ENCODE measurements around the gene MRPS31.
"Not testable (repeated sequence)": the region's sequence is repeated elsewhere in the genome, so short reads cannot be mapped to it uniquely, and the experiment has no call there.

MRPS31 gene

DNA sequence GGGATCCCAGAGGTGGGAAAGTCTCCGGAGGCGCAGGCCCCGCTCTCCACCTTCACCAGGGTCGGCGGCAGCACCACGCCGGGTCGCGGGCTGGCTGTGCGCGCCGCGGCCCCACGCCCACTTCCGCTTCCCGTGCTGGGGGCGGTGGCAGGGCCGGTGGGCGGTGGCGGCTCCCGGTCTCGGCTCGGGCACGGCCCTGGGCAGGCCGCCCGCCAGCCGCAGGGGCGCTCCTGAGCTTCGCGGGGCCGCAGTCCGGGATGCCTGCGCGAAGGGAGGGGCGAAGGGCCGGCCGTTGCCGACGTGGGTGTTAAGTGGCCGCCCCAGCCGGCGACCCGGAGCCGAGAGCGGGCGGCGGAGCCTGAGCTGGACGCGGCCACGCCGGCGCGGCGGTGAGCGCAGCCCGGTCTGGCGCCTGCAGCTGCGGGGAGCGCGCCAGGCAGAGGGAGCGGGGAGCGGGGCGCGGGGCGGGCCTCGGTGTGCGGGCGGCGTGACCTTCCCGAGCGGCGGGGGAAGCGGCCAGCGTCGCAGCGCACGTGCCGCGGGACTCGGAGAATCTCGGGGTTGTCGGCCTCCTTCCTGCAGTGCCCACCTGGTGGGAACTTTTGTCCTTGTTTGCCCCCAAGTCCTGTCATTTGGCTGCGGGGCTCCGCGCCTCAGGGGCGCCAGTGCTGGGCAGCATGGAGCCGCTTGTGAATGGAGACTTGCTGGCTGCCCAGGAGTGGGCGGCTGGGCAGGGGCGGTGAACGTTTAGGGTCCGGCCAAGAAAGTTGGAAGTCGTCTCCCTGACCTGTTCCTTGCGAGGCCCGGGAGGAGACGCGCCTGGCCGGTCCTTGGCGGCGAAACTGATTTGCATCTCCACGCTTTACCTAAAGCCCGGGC, 18.5 kb upstream of the MRPS31 start, which contains the start of gene SLC25A15:
SLC25A15 (plus strand) TSS at position 337 of the 879 bp plus-strand sequence. CDS start 3,616 bp downstream, outside the sequence.
- DNase-seq = no peak

DNA sequence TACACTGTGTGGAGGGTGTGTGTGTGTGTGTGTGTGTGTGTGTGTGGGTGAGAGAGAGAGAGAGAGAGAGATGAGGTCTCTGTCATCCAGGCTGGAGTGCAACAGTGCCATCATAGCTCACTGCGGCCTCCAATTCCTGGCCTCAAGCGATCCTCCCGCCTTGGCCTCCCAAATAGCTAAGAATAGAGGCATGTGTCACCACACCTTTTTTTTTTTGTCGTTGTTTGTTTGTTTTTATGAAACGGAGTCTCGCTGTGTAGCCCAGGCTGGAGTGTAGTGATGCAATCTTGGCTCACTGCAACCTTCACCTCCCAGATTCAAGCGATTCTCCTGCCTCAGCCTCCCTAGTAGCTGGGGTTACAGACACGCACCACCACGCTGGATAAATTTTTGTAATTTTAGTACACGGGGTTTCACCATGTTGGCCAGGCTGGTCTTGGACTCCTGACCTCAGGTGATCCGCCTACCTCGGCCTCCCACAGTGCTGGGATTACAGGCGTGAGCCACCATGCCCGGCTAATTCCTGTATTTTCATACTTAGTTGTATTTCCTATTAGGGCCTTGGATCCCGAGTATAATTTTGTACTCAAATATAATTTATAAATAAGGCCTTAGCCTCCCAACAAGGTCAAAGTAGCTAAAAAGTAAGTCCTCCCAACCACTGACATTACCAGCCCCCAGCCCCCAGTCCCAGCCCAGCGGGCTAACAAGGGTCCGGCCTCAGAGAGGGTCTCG, 17.7 kb upstream of the MRPS31 start:
- not testable (repeated sequence) for DNase-seq

DNA sequence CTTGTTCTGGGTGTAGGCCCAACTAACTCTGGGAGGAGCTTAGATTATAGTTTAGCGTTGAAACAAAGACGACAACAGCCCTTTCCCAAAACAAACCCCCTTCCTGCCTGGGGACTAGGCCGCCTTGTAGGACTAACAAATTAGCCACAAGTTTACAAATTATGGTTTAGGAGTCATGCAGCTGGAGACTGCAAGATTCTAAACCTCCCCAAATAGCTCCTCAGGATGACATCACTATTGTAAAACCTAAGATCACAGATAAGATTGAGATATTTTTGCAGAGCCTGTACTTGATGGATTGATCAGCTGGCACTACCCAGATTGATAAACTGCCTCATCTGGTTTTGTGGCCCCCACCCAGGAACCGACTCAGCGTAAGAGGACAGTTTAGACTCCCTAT, 16.1 kb upstream of the MRPS31 start:
- no peak for DNase-seq

DNA sequence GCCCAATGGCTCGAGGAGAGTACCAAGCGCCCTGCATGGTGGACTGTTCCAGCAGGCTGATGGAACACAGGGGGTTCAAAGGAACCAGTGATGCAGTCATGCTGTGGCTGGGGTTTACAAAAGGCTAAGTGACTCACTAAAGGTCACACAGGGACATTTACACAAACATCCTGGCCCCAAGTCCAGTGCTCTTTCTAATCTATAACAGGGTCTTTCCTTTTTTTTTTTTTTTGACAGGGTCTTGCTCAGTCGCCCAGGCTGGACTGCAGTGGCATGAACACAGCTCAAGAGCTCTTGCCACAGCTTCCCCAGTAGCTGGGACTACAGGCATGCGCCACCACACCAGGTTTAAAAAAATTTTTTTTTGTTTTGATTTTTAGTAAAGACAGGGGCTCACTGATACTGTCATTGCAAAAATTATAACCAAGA, 15.6 kb upstream of the MRPS31 start:
- no peak for DNase-seq

DNA sequence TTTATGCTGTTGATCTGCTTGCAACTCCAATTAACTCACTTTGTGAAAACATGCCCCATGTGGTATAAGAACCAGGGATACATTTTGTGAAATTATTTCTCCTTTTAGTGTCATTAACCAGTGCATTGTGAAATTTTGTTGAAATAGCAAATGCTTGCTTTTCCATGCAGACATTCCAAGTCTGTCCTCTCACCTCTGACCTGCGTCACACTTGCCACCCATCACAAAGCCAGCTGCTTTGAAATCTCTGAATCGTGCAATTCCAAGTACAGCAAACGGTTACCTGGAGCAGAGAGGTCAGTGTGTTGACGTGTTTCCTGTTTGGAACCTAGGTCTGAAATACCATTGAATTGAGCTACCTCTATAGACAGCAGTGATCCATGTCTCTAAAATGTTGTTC, 13.6 kb upstream of the MRPS31 start:
- no peak for DNase-seq

DNA sequence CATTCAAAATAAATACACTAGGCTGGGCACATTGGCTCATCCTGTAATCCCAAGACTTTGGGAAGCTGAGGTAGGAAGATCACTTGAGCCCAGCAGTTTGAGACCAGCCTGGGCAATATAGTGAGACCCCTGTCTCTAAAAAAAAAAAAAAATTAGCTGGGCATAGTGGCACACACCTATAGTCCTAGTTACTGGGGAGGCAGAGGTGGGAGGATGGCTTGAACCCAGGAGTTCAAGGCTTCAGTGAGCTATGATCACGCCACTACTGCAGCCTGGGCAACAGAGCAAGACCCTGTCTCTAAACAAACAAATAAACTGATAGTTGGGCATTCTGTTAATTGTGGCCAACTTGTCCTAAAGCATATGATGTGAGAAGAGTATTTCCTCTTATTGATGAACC, 12.0 kb upstream of the MRPS31 start:
- DNase-seq = not testable (repeated sequence)

DNA sequence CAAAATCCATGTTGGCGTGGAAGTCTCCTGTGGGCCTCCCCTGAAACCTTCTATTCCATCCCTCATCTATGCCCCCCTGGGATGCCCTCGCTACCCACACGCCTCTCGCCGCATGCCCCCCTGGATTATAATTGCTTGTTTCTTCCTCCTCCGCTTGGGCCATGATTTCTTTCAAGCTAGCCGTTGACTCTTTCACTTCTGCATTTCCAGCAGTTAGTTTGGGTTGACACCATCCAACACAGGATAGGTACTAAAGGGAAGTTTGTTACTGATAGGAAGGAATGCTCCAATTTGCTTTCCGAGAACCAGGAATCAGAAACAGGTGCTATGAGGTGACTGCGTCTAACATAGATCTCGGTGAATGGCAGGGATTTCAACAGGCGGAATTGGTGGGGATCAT, 10.7 kb upstream of the MRPS31 start:
- DNase-seq = no peak

DNA sequence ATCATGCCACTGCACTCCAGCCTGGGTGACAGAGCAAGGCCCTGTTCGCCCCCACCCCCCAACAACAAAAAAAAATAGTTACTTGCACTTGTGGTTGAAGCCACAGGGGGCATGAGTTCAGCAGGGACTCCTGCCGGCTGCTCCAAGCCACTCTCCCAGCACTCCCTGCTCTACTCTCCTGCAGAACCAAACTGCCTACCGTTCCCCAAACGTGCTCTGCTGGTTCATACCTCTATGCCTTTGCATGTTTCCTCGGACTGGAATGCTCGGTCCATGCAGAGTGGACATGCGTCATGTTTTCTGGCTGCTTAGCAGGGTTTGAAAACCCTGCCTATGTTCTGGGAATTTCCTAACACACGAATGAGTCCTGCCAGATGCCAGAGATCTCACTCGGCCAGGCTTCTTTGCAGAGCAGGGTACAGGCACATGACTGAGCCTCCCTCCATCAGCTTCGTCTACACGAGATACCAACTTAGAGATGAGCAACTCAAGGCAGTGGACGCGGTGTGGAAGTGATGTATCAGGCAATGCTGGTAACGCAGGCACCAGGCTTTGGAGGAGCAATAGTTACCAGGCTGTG, 9.9 kb upstream of the MRPS31 start:
- DNase-seq = no peak

DNA sequence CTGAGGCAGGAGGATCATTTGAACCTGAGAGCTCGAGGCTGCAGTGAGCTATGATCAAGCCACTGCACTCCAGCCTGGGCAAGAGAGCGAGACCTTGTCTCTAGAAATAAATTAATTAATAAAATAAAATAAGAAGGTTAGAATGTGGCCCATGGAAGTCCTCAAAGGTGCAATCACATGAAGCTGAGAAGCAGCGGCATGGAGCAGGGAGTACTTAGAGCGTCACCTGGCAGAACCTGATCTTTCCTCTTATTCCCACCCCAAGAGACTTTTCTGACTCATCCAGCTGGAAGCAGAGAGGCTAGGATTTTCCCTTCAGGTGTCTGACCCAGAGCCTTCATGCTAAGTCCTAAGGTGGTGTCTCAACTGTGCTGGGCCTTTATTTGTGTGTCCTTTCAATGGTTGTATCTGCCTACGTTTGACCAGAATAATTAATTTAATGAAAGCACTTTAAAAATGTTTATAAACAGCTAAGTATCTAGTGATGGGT, 8.9 kb upstream of the MRPS31 start:
- DNase-seq = no peak

DNA sequence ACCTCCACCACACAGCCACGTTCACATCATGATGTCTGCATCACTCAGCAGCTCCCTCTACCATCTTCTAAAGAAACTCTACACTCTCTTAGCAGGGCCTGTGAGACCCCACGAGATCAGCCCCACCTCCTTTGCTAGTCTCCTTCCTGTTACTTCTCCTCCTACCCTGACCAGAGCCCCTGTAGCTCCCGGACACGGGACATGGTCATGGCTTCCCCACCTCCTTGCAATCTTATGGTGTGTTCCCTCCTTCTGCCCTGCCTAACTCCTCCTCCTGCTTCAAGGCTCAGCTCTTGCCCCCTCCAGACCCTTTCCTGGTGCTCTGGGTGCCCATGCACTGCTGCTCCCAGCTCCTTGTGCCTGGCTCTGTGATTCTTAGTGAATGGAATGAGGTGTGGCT, 8.1 kb upstream of the MRPS31 start:
- DNase-seq = no peak

DNA sequence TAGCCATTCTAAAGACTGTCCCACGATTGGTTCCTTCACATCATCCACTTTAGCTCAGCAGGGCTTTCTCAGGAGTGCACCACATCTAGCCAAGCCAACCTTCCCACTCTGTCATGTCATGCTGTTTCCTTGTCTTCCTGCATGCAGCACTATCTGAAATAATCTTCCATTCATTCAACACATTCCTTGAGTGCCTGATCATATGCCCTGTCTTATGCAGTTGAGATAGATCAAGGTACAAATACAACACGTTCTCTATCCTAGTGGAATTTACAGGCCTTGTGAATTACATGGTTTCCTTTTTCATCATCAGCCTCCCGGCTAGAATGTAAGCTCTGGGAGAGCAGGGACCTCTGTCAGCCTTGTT, 6.8 kb upstream of the MRPS31 start:
- no peak for DNase-seq

DNA sequence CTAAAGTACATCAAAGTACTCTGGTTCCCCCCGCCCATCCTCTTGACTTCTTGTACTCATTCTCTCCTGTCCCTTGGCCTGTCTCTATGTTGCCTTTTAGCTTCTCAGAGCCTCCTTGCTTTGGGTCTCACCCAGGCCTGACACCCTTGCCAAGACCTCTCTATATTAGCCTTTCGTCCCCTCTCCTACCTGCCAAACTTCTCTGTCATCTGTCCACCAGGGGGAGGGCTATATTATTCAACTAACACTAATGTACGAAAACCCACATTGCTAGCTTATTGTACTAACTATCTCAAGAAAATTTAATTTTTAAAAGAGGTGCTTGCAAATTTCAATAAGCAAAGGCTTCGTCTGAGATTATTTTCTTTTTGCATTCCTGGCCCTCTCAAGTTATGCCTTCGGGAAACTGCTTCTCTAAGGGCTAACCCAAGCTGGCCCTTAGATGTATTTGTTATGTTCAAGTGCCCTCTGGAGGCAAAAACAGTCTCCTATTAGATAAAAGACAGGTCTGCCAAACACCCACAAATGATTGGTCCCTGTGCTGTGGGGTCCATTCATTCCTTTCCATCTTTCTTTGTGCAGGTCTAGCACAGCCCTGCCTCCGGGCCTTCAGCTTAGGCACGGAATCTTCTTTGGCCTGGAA, 6.3 kb upstream of the MRPS31 start:
- peak; percentile 1 for DNase-seq

DNA sequence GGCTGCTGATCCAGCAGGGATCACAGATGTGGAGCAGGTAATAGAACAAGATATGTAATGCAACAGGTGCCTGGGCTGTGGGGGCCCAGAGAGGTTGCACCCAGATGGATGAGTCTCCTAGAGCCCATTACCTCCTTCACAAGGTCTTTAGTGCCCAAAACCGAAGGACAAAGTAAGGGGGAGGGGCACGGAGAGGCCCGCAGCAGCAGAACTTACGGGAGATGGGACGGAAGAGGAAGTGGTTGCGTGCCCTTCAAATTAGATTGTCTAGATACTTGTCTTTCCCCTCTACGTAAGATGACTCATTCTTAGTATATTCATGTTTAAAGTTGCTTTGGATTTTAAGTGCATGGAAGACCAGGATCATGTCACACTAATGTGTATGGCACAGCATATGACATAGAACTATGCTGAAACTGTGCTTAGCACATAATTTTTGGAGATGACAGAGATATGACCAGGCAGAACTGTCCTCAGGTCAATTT, 5.7 kb upstream of the MRPS31 start:
- no peak for DNase-seq

DNA sequence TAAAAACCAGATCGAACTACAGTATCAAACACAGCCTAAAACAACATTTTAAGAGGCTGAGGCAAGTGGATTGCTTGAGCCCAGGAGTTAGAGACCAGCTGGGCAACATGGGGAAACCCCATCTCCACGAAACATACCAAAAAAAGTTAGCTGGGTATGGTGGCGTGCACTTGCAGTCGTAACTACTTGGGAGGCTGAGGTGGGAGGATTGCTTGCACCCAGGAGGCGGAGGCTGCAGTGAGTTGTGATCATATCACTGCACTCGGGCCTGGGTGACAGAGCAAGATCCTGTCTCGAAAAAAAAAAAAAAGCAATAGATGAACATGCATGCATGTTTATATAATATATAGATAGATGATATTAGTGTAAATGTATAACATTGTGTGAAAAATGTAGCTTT, 5.2 kb upstream of the MRPS31 start:
- no peak for DNase-seq

DNA sequence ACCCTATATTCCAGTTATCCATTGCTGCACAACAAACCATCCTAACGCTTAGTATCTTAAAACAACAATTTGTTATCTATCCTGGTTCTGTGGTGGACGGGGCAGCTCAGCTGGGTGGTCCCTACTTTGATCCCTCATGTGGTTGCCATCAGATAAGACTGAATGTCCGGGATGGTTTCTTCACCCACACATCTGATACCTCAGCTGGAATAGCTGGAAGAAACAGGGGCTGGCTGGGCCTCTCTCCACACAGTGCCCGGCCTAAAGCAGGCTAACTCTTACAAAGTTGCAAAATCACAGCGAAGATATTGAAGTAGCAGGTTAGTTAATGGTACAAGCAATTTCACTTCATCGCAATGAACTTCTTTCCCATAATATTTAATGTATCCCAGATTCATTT, 3.7 kb upstream of the MRPS31 start:
- no peak for DNase-seq

DNA sequence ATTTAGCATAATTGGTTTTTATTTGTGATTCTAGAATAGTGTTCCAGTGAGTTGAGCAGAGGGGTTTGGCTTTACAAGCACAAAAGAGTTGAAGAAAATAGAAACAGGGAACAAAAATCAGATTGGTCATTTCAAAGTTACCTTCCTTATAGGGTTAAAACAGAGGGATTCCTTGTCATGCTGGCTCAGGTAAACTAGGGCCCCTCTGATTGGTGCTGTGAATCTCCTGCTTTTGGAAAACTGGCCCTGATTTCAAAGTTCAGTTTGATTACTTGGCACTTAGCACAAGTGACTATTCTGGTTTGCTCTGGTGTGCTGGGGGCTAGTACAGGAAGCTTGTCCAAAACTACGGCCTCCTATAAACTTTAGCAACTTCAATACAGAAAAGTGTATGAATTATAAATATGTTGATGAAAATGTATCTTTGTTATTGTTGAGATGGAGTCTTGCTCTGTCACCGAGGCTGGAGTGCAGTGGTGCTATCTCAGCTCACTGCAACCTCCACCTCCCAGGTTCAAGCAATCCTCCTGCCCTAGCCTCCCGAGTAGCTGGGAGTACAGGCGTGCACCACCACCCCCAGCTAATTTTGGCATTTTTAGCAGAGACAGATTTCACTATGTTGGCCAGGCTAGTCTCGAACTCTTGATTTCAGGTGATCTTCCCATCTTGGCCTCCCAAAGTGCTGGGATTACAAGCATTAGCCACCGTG, 1.9 kb upstream of the MRPS31 start:
- DNase-seq = no peak

DNA sequence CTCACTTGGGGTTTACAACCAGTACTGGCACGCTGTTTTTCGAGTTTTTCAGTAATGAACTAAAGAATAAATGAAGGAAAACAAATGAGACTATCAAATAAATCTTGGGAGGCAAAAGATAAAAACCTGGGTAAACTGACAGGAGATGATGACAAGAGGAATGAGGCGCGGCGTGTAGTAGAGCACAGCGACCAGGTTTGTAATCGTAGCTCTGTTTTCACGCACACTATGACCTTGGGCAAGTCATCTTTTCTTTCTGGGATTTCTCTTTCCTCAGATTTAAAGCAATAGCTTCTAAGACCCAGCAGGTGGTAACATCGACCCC, 419 bp downstream of the MRPS31 start:
- no peak for DNase-seq

DNA sequence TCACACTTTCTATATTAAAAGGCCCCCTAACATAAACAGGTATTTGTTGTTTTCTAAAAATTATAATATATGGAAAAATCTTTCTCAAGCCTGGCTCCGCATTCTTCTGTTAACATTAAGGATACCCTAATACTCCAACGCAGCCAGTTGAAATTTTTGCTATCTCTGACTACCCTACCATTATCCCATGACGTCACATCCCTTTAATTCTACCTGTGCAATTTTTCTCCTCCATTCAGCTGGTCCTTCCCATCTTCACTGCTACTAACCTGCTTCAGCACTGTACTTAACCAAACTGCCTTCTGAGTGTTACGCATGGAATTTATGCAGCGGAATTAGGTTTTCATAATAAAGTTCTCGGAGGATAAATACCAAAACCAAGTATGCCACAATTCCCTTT, 1.0 kb downstream of the MRPS31 start:
- DNase-seq = no peak

DNA sequence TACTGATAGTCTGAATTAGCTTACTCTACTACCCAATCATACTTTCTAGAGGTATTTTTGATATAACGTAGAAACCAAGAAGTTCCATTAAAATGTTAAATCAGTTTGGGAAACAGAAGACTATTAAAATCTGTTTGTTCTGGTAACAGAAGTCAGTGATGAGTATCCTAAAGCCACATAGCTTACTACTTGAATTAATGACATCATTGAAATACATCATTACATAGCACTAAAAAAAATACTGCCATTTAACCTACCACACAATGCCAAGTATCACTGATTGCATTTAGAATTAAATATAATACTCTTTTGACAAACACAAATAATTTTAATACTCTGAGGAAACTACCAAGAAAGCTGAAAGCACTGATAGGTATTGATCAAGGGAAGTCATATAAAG, 5.4 kb downstream of the MRPS31 start:
- DNase-seq = no peak

DNA sequence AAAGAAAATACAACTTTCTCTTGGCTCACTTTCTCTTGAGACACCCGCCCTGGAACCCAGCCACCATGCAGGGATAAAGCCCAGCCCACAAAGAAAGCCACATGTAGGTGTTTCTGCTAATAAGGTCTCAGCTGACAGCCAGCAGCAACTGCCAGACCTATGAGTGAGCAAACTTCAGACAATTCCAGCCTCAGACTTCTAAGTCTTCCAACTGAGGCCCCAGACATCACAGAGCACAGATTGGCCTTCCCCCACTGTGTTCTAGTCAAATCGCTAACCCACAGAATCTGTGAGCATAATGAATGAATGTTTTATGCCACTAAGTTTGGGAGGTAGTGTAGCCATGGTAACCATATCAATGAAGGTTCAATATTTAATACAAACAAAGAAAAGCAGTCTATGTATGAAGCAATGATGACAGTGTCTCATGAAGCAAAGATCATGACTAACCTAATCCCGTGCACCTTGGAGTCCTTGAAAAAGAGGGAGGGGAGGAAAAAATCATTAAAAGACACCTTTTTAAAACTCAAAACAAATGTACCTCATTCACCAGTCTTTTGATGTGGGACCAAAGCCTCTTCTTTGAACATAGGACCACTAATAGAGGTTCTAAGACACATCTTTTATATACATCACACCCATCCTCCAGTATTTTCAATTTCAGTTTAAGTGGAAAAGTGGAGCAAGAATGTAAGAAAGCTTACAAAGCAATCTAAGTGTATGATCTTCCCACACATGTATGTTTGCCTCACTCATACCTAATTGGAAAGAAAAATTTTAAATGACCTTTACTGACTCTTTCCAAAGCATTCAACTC, 6.2 kb downstream of the MRPS31 start:
- no peak for DNase-seq

DNA sequence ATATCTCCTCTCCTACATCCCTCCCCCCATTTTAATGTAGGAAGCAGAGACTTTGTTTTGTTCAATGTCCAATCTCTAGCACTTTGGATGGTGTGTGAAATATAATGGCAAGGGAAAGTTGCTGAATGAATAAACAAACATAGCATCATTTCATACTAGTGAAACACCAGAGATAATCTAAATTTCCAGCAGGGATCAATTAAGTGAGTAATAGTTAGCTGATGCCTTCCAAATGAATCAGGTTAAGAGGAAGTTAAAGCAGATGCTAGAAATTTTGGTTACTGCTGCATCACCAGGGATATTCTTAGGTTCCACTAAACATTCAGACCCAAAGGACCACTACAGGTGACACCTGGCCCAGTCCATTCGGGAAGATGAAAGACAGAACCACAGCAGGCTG, 8.1 kb downstream of the MRPS31 start:
- DNase-seq = no peak

DNA sequence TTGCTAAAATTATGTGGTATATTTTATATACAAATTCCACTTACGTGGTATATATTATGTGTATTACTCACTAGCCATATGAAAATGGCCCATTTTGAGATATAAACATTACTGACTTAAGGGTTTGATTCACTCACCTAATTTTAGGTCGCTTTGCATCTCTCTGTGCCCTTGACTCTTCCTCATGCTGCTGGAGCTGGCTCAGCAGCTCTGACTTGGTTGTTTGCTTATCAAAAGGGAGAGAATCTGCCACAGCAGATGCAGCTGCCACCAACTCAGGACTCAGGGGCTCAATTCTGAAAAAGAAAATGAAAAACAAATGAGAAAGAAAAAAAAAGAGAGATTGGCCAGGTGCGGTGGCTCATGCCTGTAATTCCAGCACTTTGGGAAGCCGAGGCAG, 12.2 kb downstream of the MRPS31 start:
- DNase-seq = no peak

Measured in NCI-H1048 (cell line).